HepG2 (cell line): ENCODE measurements around the gene MMP19. TPM values are rescaled to one million over a fixed set of nuclear protein-coding genes. Genes with fewer than 3 reads are reported as not detected.
A peak's percentile ranks its signal among the peaks of the same experiment; 100 is the strongest.

Source experiments
- GABPB1 ChIP-seq: IDR thresholded peaks from 2 replicates; pipeline ENCODE4 v1.6.1; 2016; ENCODE audit warnings: mild to moderate bottlenecking, missing genetic modification reagents, moderate library complexity, missing compliant biosample characterization
- GATAD1 ChIP-seq: IDR thresholded peaks from 2 replicates; pipeline ENCODE4 v1.6.1; 2016; ENCODE audit warnings: missing genetic modification reagents, missing compliant biosample characterization
- HMGA1 ChIP-seq: sonication (generic); formaldehyde crosslinking; conservative IDR thresholded peaks from 2 replicates; pipeline ENCODE4 v1.4.0; 2020; ENCODE audit warnings: missing genetic modification reagents
- KDM6A ChIP-seq: IDR thresholded peaks from 2 replicates; pipeline ENCODE4 v1.6.1; 2016; ENCODE audit warnings: low read depth
- KLF13 ChIP-seq: sonication (generic); formaldehyde crosslinking; IDR thresholded peaks from 2 replicates; pipeline ENCODE4 v1.4.0; 2020; ENCODE audit warnings: mild to moderate bottlenecking, missing genetic modification reagents
- MAX ChIP-seq: IDR thresholded peaks from 2 replicates; pipeline ENCODE4 v1.6.1; 2012; ENCODE audit warnings: inconsistent platforms
- MLLT10 ChIP-seq: sonication (generic); formaldehyde crosslinking; IDR thresholded peaks from 2 replicates; pipeline ENCODE4 v1.4.0; 2020; ENCODE audit warnings: missing genetic modification reagents
- MLXIP ChIP-seq: sonication (generic); formaldehyde crosslinking; IDR thresholded peaks from 2 replicates; pipeline ENCODE4 v1.9.0; 2021; ENCODE audit warnings: missing genetic modification reagents, borderline replicate concordance
- MTF1 ChIP-seq: sonication (generic); formaldehyde crosslinking; IDR thresholded peaks from 2 replicates; pipeline ENCODE4 v1.5.0; 2020; ENCODE audit warnings: missing genetic modification reagents
- MXD1 ChIP-seq: sonication (generic); formaldehyde crosslinking; IDR thresholded peaks from 2 replicates; pipeline ENCODE4 v1.4.0; 2020; ENCODE audit warnings: mild to moderate bottlenecking, missing genetic modification reagents
- NFYB ChIP-seq: sonication (generic); formaldehyde crosslinking; IDR thresholded peaks from 2 replicates; pipeline ENCODE4 v1.4.0; 2020; ENCODE audit warnings: missing genetic modification reagents
- PITX1 ChIP-seq: sonication (generic); formaldehyde crosslinking; IDR thresholded peaks from 2 replicates; pipeline ENCODE4 v1.5.1; 2020; ENCODE audit warnings: mild to moderate bottlenecking, missing genetic modification reagents
- RBM22 ChIP-seq: fragments of 200-400 bp; formaldehyde crosslinking; optimal IDR thresholded peaks from 2 replicates; pipeline ENCODE3; 2017; ENCODE audit warnings: mild to moderate bottlenecking, low read length, moderate library complexity
- SATB2 ChIP-seq: sonication (generic); formaldehyde crosslinking; IDR thresholded peaks from 2 replicates; pipeline ENCODE4 v1.5.0; 2020; ENCODE audit warnings: missing genetic modification reagents
- SP2 ChIP-seq: sonication (generic); formaldehyde crosslinking; IDR thresholded peaks from 2 replicates; pipeline ENCODE4 v1.5.1; 2020; ENCODE audit warnings: mild to moderate bottlenecking, missing genetic modification reagents
- ZFYVE20 ChIP-seq: sonication (generic); formaldehyde crosslinking; IDR thresholded peaks from 2 replicates; pipeline ENCODE4 v1.8.0; 2023; ENCODE audit warnings: low read depth, mild to moderate bottlenecking, moderate library complexity, missing genetic modification reagents, borderline replicate concordance
- ZKSCAN1 ChIP-seq: fragments of 150-350 bp; IDR thresholded peaks from 2 replicates; pipeline ENCODE4 v1.6.1; 2014; ENCODE audit warnings: low read length
- ZNF18 ChIP-seq: sonication (generic); formaldehyde crosslinking; IDR thresholded peaks from 2 replicates; pipeline ENCODE4 v1.8.0; 2022; ENCODE audit warnings: mild to moderate bottlenecking, missing genetic modification reagents; ENCODE audit not compliant: insufficient replicate concordance
- ZNF235 ChIP-seq: sonication (generic); formaldehyde crosslinking; IDR thresholded peaks from 2 replicates; pipeline ENCODE4 v1.8.1; 2023; ENCODE audit warnings: mild to moderate bottlenecking, missing genetic modification reagents, borderline replicate concordance
- ZNF263 ChIP-seq: sonication (generic); formaldehyde crosslinking; IDR thresholded peaks from 2 replicates; pipeline ENCODE4 v1.4.0; 2020; ENCODE audit warnings: missing genetic modification reagents
- ZNF574 ChIP-seq: sonication (generic); formaldehyde crosslinking; IDR thresholded peaks from 2 replicates; pipeline ENCODE4 v1.4.0; 2020; ENCODE audit warnings: missing genetic modification reagents
- ZNF614 ChIP-seq: IDR thresholded peaks from 2 replicates; pipeline ENCODE4 v1.6.1; 2018; ENCODE audit warnings: missing biosample characterization, missing genetic modification reagents, inconsistent platforms, borderline replicate concordance
- ZSCAN20 ChIP-seq: sonication (generic); formaldehyde crosslinking; IDR thresholded peaks from 2 replicates; pipeline ENCODE4 v1.4.0; 2020; ENCODE audit warnings: missing genetic modification reagents, mild to moderate bottlenecking, borderline replicate concordance
- ZSCAN21 ChIP-seq: sonication (generic); formaldehyde crosslinking; IDR thresholded peaks from 2 replicates; pipeline ENCODE4 v1.8.0; 2022; ENCODE audit warnings: mild to moderate bottlenecking, missing genetic modification reagents, moderate library complexity, borderline replicate concordance
- polyA plus RNA-seq, 8 experiments: library from polyadenylated mRNA; depleted of rRNA in 3 of 8; stranded (reverse) in 7 of 8; unstranded in 1 of 8; fragments of >200 nt; fragmentation: Illumina TruSeq in 4 of 8; extraction: Trizol in 4 of 8; gene quantifications; 2 replicates each; pipeline versions ENCODE4 v1.2.1 to v1.2.3, GENCODE V29; 2011 to 2016; ENCODE audit warnings: low read depth in 4 of 8, missing spikeins in 1 of 8, mixed read lengths in 1 of 8; ENCODE audit not compliant: insufficient read depth in 1 of 8
- total RNA-seq, 5 experiments: library from RNA; depleted of rRNA; stranded (reverse); fragments of >200 nt; fragmentation: Illumina TruSeq; extraction: Trizol; gene quantifications; 2 replicates each; pipeline ENCODE4 v1.2.3, GENCODE V29; 2016; ENCODE audit warnings: low read depth in 1 of 5

Gene MMP19
- total and polyA plus RNA-seq, 2 of the 13 experiments (the other 11 are each of a cell fraction or from before 2014, with no cell fraction given), result 0.07 to 0.08 TPM

- no peak for TF ChIP-seq ZNF574 (CRISPR knock-in tag)
- TF ChIP-seq MAX, result no peak
- no peak for TF ChIP-seq ZNF263 (CRISPR knock-in tag)
- no peak for TF ChIP-seq MLLT10
- no peak for TF ChIP-seq ZSCAN20 (CRISPR knock-in tag)
- no peak for TF ChIP-seq NFYB (CRISPR knock-in tag)
- TF ChIP-seq HMGA1, result no peak
- no peak for TF ChIP-seq MLXIP (CRISPR knock-in tag)
- no peak for TF ChIP-seq GATAD1 (CRISPR knock-in tag)
- peak; percentile 80 for TF ChIP-seq RBM22
- no peak for TF ChIP-seq KDM6A (CRISPR knock-in tag)
- 0 out of 2 replicates have a peak, but pooled peaks have one; percentile 19 for TF ChIP-seq MXD1
- no peak for TF ChIP-seq ZNF614 (CRISPR knock-in tag)
- TF ChIP-seq SP2 (CRISPR knock-in tag), result peak; percentile 25; the same call in 1 of the 2 replicates
- TF ChIP-seq ZNF235 (CRISPR knock-in tag), result no peak
- TF ChIP-seq ZKSCAN1, result no peak
- no peak for TF ChIP-seq ZNF18
- no peak for TF ChIP-seq GABPB1 (CRISPR knock-in tag)
- peak; percentile 20; the same call in 1 of the 2 replicates for TF ChIP-seq PITX1
- no peak for TF ChIP-seq KLF13 (CRISPR knock-in tag)
- no peak for TF ChIP-seq MTF1
- TF ChIP-seq ZFYVE20, result no peak
- TF ChIP-seq ZSCAN21, result no peak
- TF ChIP-seq SATB2, result no peak
Observed at GRCh38 chr12:55818140-55818728, 24.5 kb downstream of the MMP19 start (continued).
